ENCODE data around the gene TMC1.

Gene TMC1

DNA sequence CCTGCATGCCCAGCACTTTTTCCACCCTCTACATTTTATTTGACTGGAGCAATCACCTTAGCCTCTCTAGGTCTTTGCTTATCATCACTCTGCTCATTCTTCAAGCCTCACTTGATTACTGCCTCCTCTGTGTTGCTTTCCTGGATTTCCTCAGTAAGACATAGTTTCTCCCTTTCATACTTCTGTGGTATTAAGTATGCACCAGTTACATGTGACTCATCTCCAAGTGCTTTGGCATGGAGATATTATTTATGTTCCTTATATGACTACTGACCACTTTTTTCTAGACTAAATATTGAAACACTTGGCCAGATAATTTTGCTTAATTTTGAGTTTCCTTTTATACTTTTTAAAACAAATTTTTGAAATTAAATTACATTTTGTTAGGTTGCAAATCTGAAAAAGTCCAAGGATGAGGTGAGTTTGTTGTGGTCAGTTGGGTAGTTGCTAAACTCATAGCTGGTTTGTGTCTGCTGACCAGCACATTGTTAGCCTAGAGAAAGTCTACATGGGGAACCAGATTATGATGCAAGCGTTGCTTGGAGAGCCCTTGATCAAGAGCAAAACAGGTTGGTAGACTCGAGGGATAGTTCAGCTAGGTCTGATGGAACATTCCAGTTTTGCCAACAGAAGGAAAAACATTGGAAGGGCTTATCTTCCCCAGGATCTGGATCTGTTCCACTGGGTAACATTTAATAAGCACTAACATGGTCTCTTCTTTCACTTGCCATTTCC, 140.2 kb downstream of the TMC1 start:
- H3K79me1 ChIP-seq (replicated peaks; ENCODE audit: low read length, poor library complexity, severe bottlenecking) = no peaks in the 10 kb centered on the region
- H3K4me3 ChIP-seq (ENCODE audit: insufficient read depth in 1 of 2, low read depth in 1 of 2, low read length in 2 of 2) = no peak overlapping the region
- no peak overlapping the region for H2BK12ac ChIP-seq (ENCODE audit: low read length in 2 of 2)
- H2AFZ ChIP-seq (ENCODE audit: low read depth, low read length) = no peak overlapping the region
- no peak overlapping the region for H3K4me2 ChIP-seq (ENCODE audit: low read length, poor library complexity, severe bottlenecking)
- no peak overlapping the region for H3K9ac ChIP-seq (ENCODE audit: low read length)
- WGBS = 66% methylated on average over 2 of the region's 2 CpGs
- no peak overlapping the region for H3K4ac ChIP-seq (ENCODE audit: low read depth in 1 of 2, low read length in 2 of 2)
- H2BK120ac ChIP-seq (ENCODE audit: low read depth, low read length) = no peak overlapping the region
- no peak overlapping the region for H2BK5ac ChIP-seq (ENCODE audit: low read depth, low read length, poor library complexity, severe bottlenecking)
- H3K27ac ChIP-seq (ENCODE audit: low read length, poor library complexity, severe bottlenecking) = no peak overlapping the region
- no peak for DNase-seq
- no peak overlapping the region for H3K23ac ChIP-seq (ENCODE audit: low read length in 2 of 2)
- no peak overlapping the region for H4K91ac ChIP-seq (ENCODE audit: low read length)
- H3K36me3 ChIP-seq (ENCODE audit: control insufficient read depth in 1 of 2, insufficient read depth in 2 of 2, low read depth in 1 of 2, low read length in 2 of 2) = no peaks in the 10 kb centered on the region
- no peaks in the 10 kb centered on the region for H3K9me3 ChIP-seq (ENCODE audit: control insufficient read depth, low read length)
- no peak overlapping the region for H3K14ac ChIP-seq (ENCODE audit: low read length in 2 of 2)
- no peak overlapping the region for H3K18ac ChIP-seq (ENCODE audit: low read depth in 1 of 2, low read length in 2 of 2)
- no peak overlapping the region for H2AK5ac ChIP-seq (ENCODE audit: low read length, severe bottlenecking)
- no peak overlapping the region for H4K8ac ChIP-seq (ENCODE audit: low read length)
- no peaks in the 10 kb centered on the region for H3K4me1 ChIP-seq (ENCODE audit: control insufficient read depth, insufficient read depth, low read depth, low read length)
- H3K27me3 ChIP-seq (ENCODE audit: control insufficient read depth in 1 of 2, insufficient read depth in 1 of 2, low read length in 2 of 2) = peaks cover 0 to 11% of the 10 kb centered on the region in 2 experiments
- no peak overlapping the region for H2BK15ac ChIP-seq (ENCODE audit: low read depth, poor library complexity, severe bottlenecking)

DNA sequence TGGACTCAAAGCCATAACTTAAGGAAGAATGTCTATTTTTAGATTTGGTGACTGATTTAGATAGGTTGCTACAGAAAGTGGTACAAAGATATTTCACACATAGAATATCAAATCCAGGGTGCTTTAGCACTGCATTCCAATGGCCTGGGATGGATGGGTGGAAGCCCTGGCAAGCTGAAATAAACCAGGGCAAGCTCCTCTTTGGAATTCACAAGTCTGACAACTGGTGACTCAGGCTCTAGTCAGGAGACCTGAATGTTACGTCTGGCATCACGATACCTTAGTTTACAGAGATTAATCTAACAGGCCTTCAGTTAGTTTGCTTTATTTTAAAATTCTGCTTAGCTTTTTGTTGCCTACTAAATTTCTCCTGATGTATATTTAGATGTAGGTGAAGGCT, 144.0 kb downstream of the TMC1 start:
- Histone ChIP-seq H3K4me2 (ENCODE audit: low read length, poor library complexity, severe bottlenecking) (no peak overlapping the region), H3K9ac (ENCODE audit: low read length) (no peak overlapping the region), H3K9me3 (ENCODE audit: control insufficient read depth, low read length) (no peaks in the 10 kb centered on the region), H3K27me3 (ENCODE audit: control insufficient read depth in 1 of 2, insufficient read depth in 1 of 2, low read length in 2 of 2) (peaks cover 0 to 6% of the 10 kb centered on the region in 2 experiments), H2BK12ac (ENCODE audit: low read length in 2 of 2) (no peak overlapping the region), H3K14ac (ENCODE audit: low read length in 2 of 2) (no peak overlapping the region), H3K4me3 (ENCODE audit: insufficient read depth in 1 of 2, low read depth in 1 of 2, low read length in 2 of 2) (no peak overlapping the region), H3K4me1 (ENCODE audit: control insufficient read depth, insufficient read depth, low read depth, low read length) (no peaks in the 10 kb centered on the region), H2BK120ac (ENCODE audit: low read depth, low read length) (no peak overlapping the region), H2AK5ac (ENCODE audit: low read length, severe bottlenecking) (no peak overlapping the region), H3K18ac (ENCODE audit: low read depth in 1 of 2, low read length in 2 of 2) (no peak overlapping the region), H3K23ac (ENCODE audit: low read length in 2 of 2) (no peak overlapping the region), H2BK15ac (ENCODE audit: low read depth, poor library complexity, severe bottlenecking) (no peak overlapping the region), H3K36me3 (ENCODE audit: control insufficient read depth in 1 of 2, insufficient read depth in 2 of 2, low read depth in 1 of 2, low read length in 2 of 2) (no peaks in the 10 kb centered on the region), H4K91ac (ENCODE audit: low read length) (no peak overlapping the region), H3K27ac (ENCODE audit: low read length, poor library complexity, severe bottlenecking) (no peak overlapping the region), H3K4ac (ENCODE audit: low read depth in 1 of 2, low read length in 2 of 2) (no peak overlapping the region), H2BK5ac (ENCODE audit: low read depth, low read length, poor library complexity, severe bottlenecking) (no peak overlapping the region), H2AFZ (ENCODE audit: low read depth, low read length) (no peak overlapping the region), H3K79me1 (replicated peaks; ENCODE audit: low read length, poor library complexity, severe bottlenecking) (no peaks in the 10 kb centered on the region), H4K8ac (ENCODE audit: low read length) (no peak overlapping the region)
- WGBS = no CpG with 5 or more reads among the region's 2 CpGs
- DNase-seq = no peak

DNA sequence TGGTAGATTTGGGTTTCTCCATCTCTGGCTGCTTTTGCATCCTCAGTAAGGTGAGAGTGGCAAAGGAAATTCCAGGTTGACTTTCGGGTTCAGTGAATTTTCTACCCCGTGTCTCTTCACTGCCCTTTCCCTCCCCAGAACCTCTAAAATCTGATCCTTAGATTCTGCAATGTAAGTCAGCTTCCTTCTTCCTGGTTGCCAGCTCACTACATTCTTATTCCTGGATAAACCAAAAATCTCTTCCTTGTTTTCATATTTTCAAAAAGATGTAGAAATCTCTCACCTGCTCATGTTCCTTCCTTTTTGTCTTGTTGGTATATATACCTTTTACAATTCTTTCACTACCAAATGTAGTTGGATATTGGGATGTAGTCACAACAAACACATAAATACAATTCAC, 145.8 kb downstream of the TMC1 start:
- Histone ChIP-seq H2BK5ac (ENCODE audit: low read depth, low read length, poor library complexity, severe bottlenecking) (no peak overlapping the region), H2BK12ac (ENCODE audit: low read length in 2 of 2) (no peak overlapping the region), H2BK120ac (ENCODE audit: low read depth, low read length) (no peak overlapping the region), H3K4me3 (ENCODE audit: insufficient read depth in 1 of 2, low read depth in 1 of 2, low read length in 2 of 2) (no peak overlapping the region), H3K23ac (ENCODE audit: low read length in 2 of 2) (no peak overlapping the region), H3K79me1 (replicated peaks; ENCODE audit: low read length, poor library complexity, severe bottlenecking) (no peaks in the 10 kb centered on the region), H3K4me1 (ENCODE audit: control insufficient read depth, insufficient read depth, low read depth, low read length) (no peaks in the 10 kb centered on the region), H3K4ac (ENCODE audit: low read depth in 1 of 2, low read length in 2 of 2) (no peak overlapping the region), H2AK5ac (ENCODE audit: low read length, severe bottlenecking) (no peak overlapping the region), H3K18ac (ENCODE audit: low read depth in 1 of 2, low read length in 2 of 2) (no peak overlapping the region), H3K9me3 (ENCODE audit: control insufficient read depth, low read length) (no peaks in the 10 kb centered on the region), H4K91ac (ENCODE audit: low read length) (no peak overlapping the region), H3K27ac (ENCODE audit: low read length, poor library complexity, severe bottlenecking) (no peak overlapping the region), H3K36me3 (ENCODE audit: control insufficient read depth in 1 of 2, insufficient read depth in 2 of 2, low read depth in 1 of 2, low read length in 2 of 2) (no peaks in the 10 kb centered on the region), H4K8ac (ENCODE audit: low read length) (no peak overlapping the region), H2AFZ (ENCODE audit: low read depth, low read length) (no peak overlapping the region), H2BK15ac (ENCODE audit: low read depth, poor library complexity, severe bottlenecking) (no peak overlapping the region), H3K9ac (ENCODE audit: low read length) (no peak overlapping the region), H3K4me2 (ENCODE audit: low read length, poor library complexity, severe bottlenecking) (no peak overlapping the region), H3K14ac (ENCODE audit: low read length in 2 of 2) (no peak overlapping the region), H3K27me3 (ENCODE audit: control insufficient read depth in 1 of 2, insufficient read depth in 1 of 2, low read length in 2 of 2) (peaks cover 0 to 6% of the 10 kb centered on the region in 2 experiments)
- 58% methylated on average over 2 of the region's 2 CpGs for WGBS
- no peak for DNase-seq

DNA sequence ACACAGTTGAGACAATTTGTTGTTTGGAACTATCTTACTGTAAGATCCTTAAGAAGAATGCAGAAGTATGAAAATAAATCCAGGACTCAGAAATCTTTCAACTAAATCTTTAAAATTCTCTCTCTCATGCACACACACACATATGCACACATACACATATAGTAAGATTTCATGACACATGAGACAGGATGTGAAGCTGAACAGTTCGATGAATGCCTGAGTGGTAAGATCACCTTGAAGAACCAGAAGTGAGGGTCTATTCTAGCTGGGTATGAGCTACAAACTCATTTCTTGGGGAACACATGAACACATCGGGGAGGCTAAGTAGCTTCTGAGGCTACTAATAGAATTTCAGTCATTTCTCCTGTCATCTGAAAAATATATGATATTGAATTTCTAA, 153.6 kb downstream of the TMC1 start:
- Histone ChIP-seq H2BK120ac (ENCODE audit: low read depth, low read length) (no peak overlapping the region), H3K27me3 (ENCODE audit: control insufficient read depth in 1 of 2, insufficient read depth in 1 of 2, low read length in 2 of 2) (no peaks in the 10 kb centered on the region), H3K79me1 (replicated peaks; ENCODE audit: low read length, poor library complexity, severe bottlenecking) (no peaks in the 10 kb centered on the region), H4K91ac (ENCODE audit: low read length) (no peak overlapping the region), H4K8ac (ENCODE audit: low read length) (no peak overlapping the region), H3K36me3 (ENCODE audit: control insufficient read depth in 1 of 2, insufficient read depth in 2 of 2, low read depth in 1 of 2, low read length in 2 of 2) (no peaks in the 10 kb centered on the region), H2BK15ac (ENCODE audit: low read depth, poor library complexity, severe bottlenecking) (no peak overlapping the region), H3K4me3 (ENCODE audit: insufficient read depth in 1 of 2, low read depth in 1 of 2, low read length in 2 of 2) (no peak overlapping the region), H3K4me2 (ENCODE audit: low read length, poor library complexity, severe bottlenecking) (no peak overlapping the region), H3K27ac (ENCODE audit: low read length, poor library complexity, severe bottlenecking) (no peak overlapping the region), H3K9me3 (ENCODE audit: control insufficient read depth, low read length) (no peaks in the 10 kb centered on the region), H2AK5ac (ENCODE audit: low read length, severe bottlenecking) (no peak overlapping the region), H3K23ac (ENCODE audit: low read length in 2 of 2) (no peak overlapping the region), H3K4ac (ENCODE audit: low read depth in 1 of 2, low read length in 2 of 2) (no peak overlapping the region), H3K4me1 (ENCODE audit: control insufficient read depth, insufficient read depth, low read depth, low read length) (no peaks in the 10 kb centered on the region), H3K18ac (ENCODE audit: low read depth in 1 of 2, low read length in 2 of 2) (no peak overlapping the region), H2AFZ (ENCODE audit: low read depth, low read length) (no peak overlapping the region), H2BK12ac (ENCODE audit: low read length in 2 of 2) (no peak overlapping the region), H3K14ac (ENCODE audit: low read length in 2 of 2) (no peak overlapping the region), H2BK5ac (ENCODE audit: low read depth, low read length, poor library complexity, severe bottlenecking) (no peak overlapping the region), H3K9ac (ENCODE audit: low read length) (no peak overlapping the region)
- WGBS = 88% methylated on average over 1 of the region's 2 CpGs
- no peak for DNase-seq

Data from mesenchymal stem cell (in vitro differentiated cells and primary cell).